Measurements from ENCODE around the gene ZNF573. TPM values are rescaled to one million over a fixed set of nuclear protein-coding genes. Genes with fewer than 3 reads are reported as not detected.

The ZNF573 gene
- total and polyA plus RNA-seq, 2 of the 13 experiments (the other 11 are each of a cell fraction or from before 2014, with no cell fraction given) = 3.1 to 9.3 TPM

- TF ChIP-seq ZNF281 (CRISPR knock-in tag; IDR thresholded peaks at IDR 0.05; ENCODE audit: borderline replicate concordance) = no peak
- TF ChIP-seq ZFP1 (CRISPR knock-in tag; IDR thresholded peaks at IDR 0.05) = no peak
- no peak for TF ChIP-seq STAT6 (CRISPR knock-in tag; IDR thresholded peaks at IDR 0.05; ENCODE audit: borderline replicate concordance)
- no peak for TF ChIP-seq FOXM1 (CRISPR knock-in tag; IDR thresholded peaks at IDR 0.05)
- TF ChIP-seq ZNF207 (IDR thresholded peaks at IDR 0.05; ENCODE audit: borderline replicate concordance) = no peak
- peak; percentile 56; the same call in 1 of the 2 replicates for TF ChIP-seq ZNF605 (CRISPR knock-in tag; IDR thresholded peaks at IDR 0.05)
- TF ChIP-seq TGIF2 (CRISPR knock-in tag; IDR thresholded peaks at IDR 0.05) = peak; percentile 68
- TF ChIP-seq RELA (CRISPR knock-in tag; IDR thresholded peaks at IDR 0.05) = no peak
- 0 out of 2 replicates have a peak, but pooled peaks have one; percentile 13 for TF ChIP-seq STAG1 (CRISPR knock-in tag; IDR thresholded peaks at IDR 0.05)
- peak; percentile 54; the same call in 1 of the 2 replicates for TF ChIP-seq HOXA3 (CRISPR knock-in tag; IDR thresholded peaks at IDR 0.05)
- no peak for TF ChIP-seq NCOR1 (IDR thresholded peaks at IDR 0.05; ENCODE audit: borderline replicate concordance, low read length)
- 0 out of 2 replicates have a peak, but pooled peaks have one; percentile 52 for TF ChIP-seq ZNF33A (CRISPR knock-in tag; IDR thresholded peaks at IDR 0.05; ENCODE audit: borderline replicate concordance)
- no peak for TF ChIP-seq ZBTB33 (CRISPR knock-in tag; IDR thresholded peaks at IDR 0.05)
- TF ChIP-seq MAX (IDR thresholded peaks at IDR 0.05) = peak; percentile 72
- no peak for TF ChIP-seq HNF4G (IDR thresholded peaks at IDR 0.05; ENCODE audit: borderline replicate concordance, low read depth, low read length)
- TF ChIP-seq HNF4G (CRISPR knock-in tag; IDR thresholded peaks at IDR 0.05; ENCODE audit: borderline replicate concordance, low read depth) = no peak; the same call in 1 of the 2 replicates
- no peak for TF ChIP-seq ZNF317 (CRISPR knock-in tag; IDR thresholded peaks at IDR 0.05)
- peak; percentile 90 for TF ChIP-seq PHF8 (CRISPR knock-in tag; IDR thresholded peaks at IDR 0.05)
- TF ChIP-seq ZNF780A (CRISPR knock-in tag; IDR thresholded peaks at IDR 0.05) = no peak
Observed at GRCh38 chr19:37779127-37780005, at the start of gene ZNF573 (continued).

Measured in HepG2 (cell line).